HepG2 (cell line): Measurements from ENCODE around the gene FAM193A. TPM values are rescaled to one million over a fixed set of nuclear protein-coding genes. Genes with fewer than 3 reads are reported as not detected.

Source experiments
- ARHGAP35 ChIP-seq: sonication (generic); formaldehyde crosslinking; IDR thresholded peaks from 2 replicates; pipeline ENCODE4 v1.9.0; 2022; ENCODE audit warnings: mild to moderate bottlenecking, inconsistent platforms, moderate library complexity, missing genetic modification reagents, borderline replicate concordance
- CHCHD3 ChIP-seq: sonication (generic); formaldehyde crosslinking; IDR thresholded peaks from 2 replicates; pipeline ENCODE4 v1.8.0; 2022; ENCODE audit warnings: mild to moderate bottlenecking, missing genetic modification reagents, moderate library complexity
- FOSL1 ChIP-seq: sonication (generic); formaldehyde crosslinking; IDR thresholded peaks from 2 replicates; pipeline ENCODE4 v1.9.0; 2021; ENCODE audit warnings: missing genetic modification reagents, borderline replicate concordance
- FOXK2 ChIP-seq: fragments of 450-650 bp; IDR thresholded peaks from 2 replicates; pipeline ENCODE4 v1.6.1; 2016
- HDAC2 ChIP-seq: sonication (generic); formaldehyde crosslinking; IDR thresholded peaks from 2 replicates; pipeline ENCODE4 v1.4.0; 2020; ENCODE audit warnings: missing genetic modification reagents
- KLF16 ChIP-seq, 2 experiments: sonication (generic) in 1 of 2; formaldehyde crosslinking in 1 of 2; IDR thresholded peaks; 2 replicates each; pipeline versions ENCODE4 v1.6.1 to v1.8.0; 2016 to 2023; ENCODE audit warnings: missing genetic modification reagents in 2 of 2, missing compliant biosample characterization in 1 of 2
- NR1H2 ChIP-seq: sonication (generic); formaldehyde crosslinking; IDR thresholded peaks from 2 replicates; pipeline ENCODE4 v1.8.1; 2022; ENCODE audit warnings: low read depth, missing genetic modification reagents, borderline replicate concordance
- SALL2 ChIP-seq: sonication (generic); formaldehyde crosslinking; IDR thresholded peaks from 2 replicates; pipeline ENCODE4 v1.8.1; 2023; ENCODE audit warnings: mild to moderate bottlenecking, missing genetic modification reagents, inconsistent platforms
- ZBTB21 ChIP-seq: sonication (generic); formaldehyde crosslinking; IDR thresholded peaks from 2 replicates; pipeline ENCODE4 v1.4.0; 2020; ENCODE audit warnings: missing genetic modification reagents
- polyA plus RNA-seq, 8 experiments: library from polyadenylated mRNA; depleted of rRNA in 3 of 8; stranded (reverse) in 7 of 8; unstranded in 1 of 8; fragments of >200 nt; fragmentation: Illumina TruSeq in 4 of 8; extraction: Trizol in 4 of 8; gene quantifications; 2 replicates each; pipeline versions ENCODE4 v1.2.1 to v1.2.3, GENCODE V29; 2011 to 2016; ENCODE audit warnings: low read depth in 4 of 8, missing spikeins in 1 of 8, mixed read lengths in 1 of 8; ENCODE audit not compliant: insufficient read depth in 1 of 8
- total RNA-seq, 5 experiments: library from RNA; depleted of rRNA; stranded (reverse); fragments of >200 nt; fragmentation: Illumina TruSeq; extraction: Trizol; gene quantifications; 2 replicates each; pipeline ENCODE4 v1.2.3, GENCODE V29; 2016; ENCODE audit warnings: low read depth in 1 of 5
- TF ChIP-seq, protein P1 (sequence below), 2 experiments: sonication (generic) in 1 of 2; formaldehyde crosslinking in 1 of 2; IDR thresholded peaks; 2 replicates each; pipeline versions ENCODE4 v1.4.0 to v1.6.1; 2018 to 2020; ENCODE audit warnings: missing genetic modification reagents in 2 of 2, borderline replicate concordance in 1 of 2, low read depth in 1 of 2, mild to moderate bottlenecking in 1 of 2, missing biosample characterization in 1 of 2
- TF ChIP-seq, protein P2 (sequence below): sonication (generic); formaldehyde crosslinking; IDR thresholded peaks from 2 replicates; pipeline ENCODE4 v1.8.0; 2023; ENCODE audit warnings: mild to moderate bottlenecking, missing genetic modification reagents
- TF ChIP-seq, protein P3 (sequence below), 2 experiments: sonication (generic) in 1 of 2; formaldehyde crosslinking in 1 of 2; IDR thresholded peaks; 2 replicates each; pipeline versions ENCODE4 v1.4.0 to v1.6.1; 2016 to 2020; ENCODE audit warnings: borderline replicate concordance in 1 of 2, low read depth in 1 of 2, mild to moderate bottlenecking in 1 of 2, missing genetic modification reagents in 1 of 2
- TF ChIP-seq, protein P4 (sequence below): sonication (generic); formaldehyde crosslinking; conservative IDR thresholded peaks from 2 replicates; pipeline ENCODE4 v1.8.0; 2022; ENCODE audit warnings: missing genetic modification reagents

FAM193A gene
- total and polyA plus RNA-seq, 2 of the 13 experiments (the other 11 are each of a cell fraction or from before 2014, with no cell fraction given): 5.7 to 8.7 TPM

DNA sequence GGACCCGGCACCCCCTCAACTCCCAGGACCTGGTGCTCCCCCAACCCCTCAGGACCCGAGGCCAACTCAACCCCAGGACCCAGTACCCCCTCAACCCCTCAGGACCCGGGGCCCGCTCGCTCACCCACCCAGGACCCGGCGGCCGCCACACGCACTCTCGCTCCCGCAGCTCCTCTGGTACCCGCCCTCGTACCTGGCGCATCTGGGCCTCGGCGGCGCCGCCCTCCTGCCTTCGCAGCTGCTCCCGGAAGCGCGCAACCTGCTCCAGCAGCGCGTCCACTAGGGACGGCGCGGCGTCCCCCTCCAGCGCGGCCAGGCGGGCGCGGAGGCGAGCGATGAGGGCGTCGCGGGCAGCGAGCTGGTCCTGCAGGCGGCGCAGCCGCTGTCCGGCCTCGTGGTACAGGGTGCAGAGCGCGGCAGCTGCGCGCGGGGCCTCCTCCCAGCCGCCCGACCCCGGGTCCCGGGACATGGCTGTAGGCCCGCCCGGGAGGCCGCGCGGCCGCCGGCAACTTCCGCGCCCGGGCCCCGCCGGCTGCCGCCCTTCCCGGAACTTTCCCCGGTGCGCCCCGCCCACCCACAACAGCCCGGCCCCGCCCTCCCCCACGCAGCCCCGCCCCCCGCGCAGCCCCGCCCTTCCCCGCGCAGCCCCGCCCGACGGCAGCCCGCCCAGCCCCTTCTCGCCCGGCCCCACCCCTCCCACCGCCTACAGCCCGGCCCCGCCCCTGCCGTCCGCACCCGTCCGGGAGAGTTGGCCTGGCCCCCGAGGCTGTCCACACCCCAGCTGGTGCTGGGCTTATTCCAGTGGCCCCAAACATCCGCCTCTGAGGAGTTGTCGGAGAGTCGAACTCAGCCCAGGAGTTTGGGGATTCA lies 219.6 kb downstream of the FAM193A start, which contains the start of gene TNIP2 (continued):
- TF ChIP-seq, protein P1, sequence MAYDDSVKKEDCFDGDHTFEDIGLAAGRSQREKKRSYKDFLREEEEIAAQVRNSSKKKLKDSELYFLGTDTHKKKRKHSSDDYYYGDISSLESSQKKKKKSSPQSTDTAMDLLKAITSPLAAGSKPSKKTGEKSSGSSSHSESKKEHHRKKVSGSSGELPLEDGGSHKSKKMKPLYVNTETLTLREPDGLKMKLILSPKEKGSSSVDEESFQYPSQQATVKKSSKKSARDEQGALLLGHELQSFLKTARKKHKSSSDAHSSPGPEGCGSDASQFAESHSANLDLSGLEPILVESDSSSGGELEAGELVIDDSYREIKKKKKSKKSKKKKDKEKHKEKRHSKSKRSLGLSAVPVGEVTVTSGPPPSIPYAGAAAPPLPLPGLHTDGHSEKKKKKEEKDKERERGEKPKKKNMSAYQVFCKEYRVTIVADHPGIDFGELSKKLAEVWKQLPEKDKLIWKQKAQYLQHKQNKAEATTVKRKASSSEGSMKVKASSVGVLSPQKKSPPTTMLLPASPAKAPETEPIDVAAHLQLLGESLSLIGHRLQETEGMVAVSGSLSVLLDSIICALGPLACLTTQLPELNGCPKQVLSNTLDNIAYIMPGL (CRISPR knock-in tag; IDR thresholded peaks at IDR 0.05; ENCODE audit: borderline replicate concordance in 1 of 2, low read depth in 1 of 2): peak; percentile 34 to 65; a peak in 1 of 4 replicates
- TF ChIP-seq, protein P2, sequence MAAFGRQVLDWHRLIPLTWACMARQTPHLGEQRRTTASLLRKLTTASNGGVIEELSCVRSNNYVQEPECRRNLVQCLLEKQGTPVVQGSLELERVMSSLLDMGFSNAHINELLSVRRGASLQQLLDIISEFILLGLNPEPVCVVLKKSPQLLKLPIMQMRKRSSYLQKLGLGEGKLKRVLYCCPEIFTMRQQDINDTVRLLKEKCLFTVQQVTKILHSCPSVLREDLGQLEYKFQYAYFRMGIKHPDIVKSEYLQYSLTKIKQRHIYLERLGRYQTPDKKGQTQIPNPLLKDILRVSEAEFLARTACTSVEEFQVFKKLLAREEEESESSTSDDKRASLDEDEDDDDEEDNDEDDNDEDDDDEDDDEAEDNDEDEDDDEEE: no peak
- no peak for TF ChIP-seq FOXK2
- no peak for TF ChIP-seq NR1H2 (CRISPR knock-in tag)
- TF ChIP-seq, protein P3, sequence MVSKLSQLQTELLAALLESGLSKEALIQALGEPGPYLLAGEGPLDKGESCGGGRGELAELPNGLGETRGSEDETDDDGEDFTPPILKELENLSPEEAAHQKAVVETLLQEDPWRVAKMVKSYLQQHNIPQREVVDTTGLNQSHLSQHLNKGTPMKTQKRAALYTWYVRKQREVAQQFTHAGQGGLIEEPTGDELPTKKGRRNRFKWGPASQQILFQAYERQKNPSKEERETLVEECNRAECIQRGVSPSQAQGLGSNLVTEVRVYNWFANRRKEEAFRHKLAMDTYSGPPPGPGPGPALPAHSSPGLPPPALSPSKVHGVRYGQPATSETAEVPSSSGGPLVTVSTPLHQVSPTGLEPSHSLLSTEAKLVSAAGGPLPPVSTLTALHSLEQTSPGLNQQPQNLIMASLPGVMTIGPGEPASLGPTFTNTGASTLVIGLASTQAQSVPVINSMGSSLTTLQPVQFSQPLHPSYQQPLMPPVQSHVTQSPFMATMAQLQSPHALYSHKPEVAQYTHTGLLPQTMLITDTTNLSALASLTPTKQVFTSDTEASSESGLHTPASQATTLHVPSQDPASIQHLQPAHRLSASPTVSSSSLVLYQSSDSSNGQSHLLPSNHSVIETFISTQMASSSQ (IDR thresholded peaks at IDR 0.05; ENCODE audit: low read depth): no peak
- TF ChIP-seq, protein P3 (CRISPR knock-in tag; IDR thresholded peaks at IDR 0.05; ENCODE audit: borderline replicate concordance): 0 out of 2 replicates have a peak, but pooled peaks have one; percentile 29
- peak; percentile 75 for TF ChIP-seq SALL2
- no peak for TF ChIP-seq CHCHD3
- no peak for TF ChIP-seq FOSL1 (CRISPR knock-in tag)
- no peak for TF ChIP-seq KLF16 (CRISPR knock-in tag; IDR thresholded peaks at IDR 0.05)
- no peak for TF ChIP-seq ZBTB21 (CRISPR knock-in tag)
- TF ChIP-seq HDAC2 (CRISPR knock-in tag): 0 out of 2 replicates have a peak, but pooled peaks have one; percentile 40
- peak; percentile 64; the same call in 1 of the 2 replicates for TF ChIP-seq ARHGAP35 (CRISPR knock-in tag)
- TF ChIP-seq, protein P4, sequence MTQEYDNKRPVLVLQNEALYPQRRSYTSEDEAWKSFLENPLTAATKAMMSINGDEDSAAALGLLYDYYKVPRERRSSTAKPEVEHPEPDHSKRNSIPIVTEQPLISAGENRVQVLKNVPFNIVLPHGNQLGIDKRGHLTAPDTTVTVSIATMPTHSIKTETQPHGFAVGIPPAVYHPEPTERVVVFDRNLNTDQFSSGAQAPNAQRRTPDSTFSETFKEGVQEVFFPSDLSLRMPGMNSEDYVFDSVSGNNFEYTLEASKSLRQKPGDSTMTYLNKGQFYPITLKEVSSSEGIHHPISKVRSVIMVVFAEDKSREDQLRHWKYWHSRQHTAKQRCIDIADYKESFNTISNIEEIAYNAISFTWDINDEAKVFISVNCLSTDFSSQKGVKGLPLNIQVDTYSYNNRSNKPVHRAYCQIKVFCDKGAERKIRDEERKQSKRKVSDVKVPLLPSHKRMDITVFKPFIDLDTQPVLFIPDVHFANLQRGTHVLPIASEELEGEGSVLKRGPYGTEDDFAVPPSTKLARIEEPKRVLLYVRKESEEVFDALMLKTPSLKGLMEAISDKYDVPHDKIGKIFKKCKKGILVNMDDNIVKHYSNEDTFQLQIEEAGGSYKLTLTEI: no peak
